ENCODE measurements around the gene UCP2.
"Not testable (repeated sequence)": the region's sequence is repeated elsewhere in the genome, so short reads cannot be mapped to it uniquely, and the experiment has no call there.

Gene UCP2

GRCh38 chr11:73989156-73989555 lies 6.5 kb upstream of the UCP2 start:
- TF ChIP-seq CTCF (IDR thresholded peaks at IDR 0.05; ENCODE audit: low read depth, low read length) = no peak
- Histone ChIP-seq H3K4me1 (peaks cover 4% of the 10 kb centered on the region; the same call in 1 of the 2 replicates), H3K4me3 (ENCODE audit: low read depth, low read length) (no peak overlapping the region), H3K36me3 (no peaks in the 10 kb centered on the region), H3K27me3 (no peaks in the 10 kb centered on the region), H3K9me3 (no peaks in the 10 kb centered on the region)
- no peak for DNase-seq

- Histone ChIP-seq H3K4me1 (peaks cover 5% of the 10 kb centered on the region; the same call in 1 of the 2 replicates), H3K4me3 (ENCODE audit: low read depth, low read length) (no peak overlapping the region), H3K9me3 (no peaks in the 10 kb centered on the region), H3K27me3 (no peaks in the 10 kb centered on the region), H3K36me3 (no peaks in the 10 kb centered on the region)
- TF ChIP-seq CTCF (IDR thresholded peaks at IDR 0.05; ENCODE audit: low read depth, low read length) = no peak
- DNase-seq = no peak
These were observed 5.6 kb upstream of the UCP2 start for GRCh38 chr11:73988227-73988626.

GRCh38 chr11:73985661-73986060 lies 3.0 kb upstream of the UCP2 start:
- not testable (repeated sequence) for H3K27me3 ChIP-seq; H3K9me3 ChIP-seq; DNase-seq; H3K4me1 ChIP-seq; H3K36me3 ChIP-seq; H3K4me3 ChIP-seq (ENCODE audit: low read depth, low read length)

- Histone ChIP-seq H3K36me3 (peaks cover 20% of the 10 kb centered on the region), H3K27me3 (no peaks in the 10 kb centered on the region), H3K4me3 (ENCODE audit: low read depth, low read length) (peak overlapping the region; percentile 90), H3K9me3 (no peaks in the 10 kb centered on the region), H3K4me1 (peaks cover 5% of the 10 kb centered on the region; the same call in 1 of the 2 replicates)
- no peak for TF ChIP-seq CTCF (IDR thresholded peaks at IDR 0.05; ENCODE audit: low read depth, low read length)
- DNase-seq = no peak
These were observed 1.3 kb upstream of the UCP2 start for GRCh38 chr11:73983741-73984538.

GRCh38 chr11:73982990-73983740 lies 522 bp upstream of the UCP2 start:
- Histone ChIP-seq H3K9me3 (no peaks in the 10 kb centered on the region), H3K4me1 (peaks cover 5% of the 10 kb centered on the region; the same call in 1 of the 2 replicates), H3K36me3 (peaks cover 28% of the 10 kb centered on the region), H3K27me3 (no peaks in the 10 kb centered on the region), H3K4me3 (ENCODE audit: low read depth, low read length) (peak overlapping the region; percentile 90)
- no peak for TF ChIP-seq CTCF (IDR thresholded peaks at IDR 0.05; ENCODE audit: low read depth, low read length)
- DNase-seq = peak; percentile 98

GRCh38 chr11:73981051-73981805 lies 1.4 kb downstream of the UCP2 start:
- no peak for DNase-seq
- Histone ChIP-seq H3K4me1 (peaks cover 5% of the 10 kb centered on the region; the same call in 1 of the 2 replicates), H3K4me3 (ENCODE audit: low read depth, low read length) (peak overlapping the region; percentile 90)

More at GRCh38 chr11:73981051-73981805, 1.4 kb downstream of the UCP2 start:
- Histone ChIP-seq H3K36me3 (peaks cover 47% of the 10 kb centered on the region), H3K27me3 (no peaks in the 10 kb centered on the region), H3K9me3 (no peaks in the 10 kb centered on the region)
- no peak for TF ChIP-seq CTCF (IDR thresholded peaks at IDR 0.05; ENCODE audit: low read depth, low read length)

Measured in BE2C (cell line).